Muscle layer of duodenum (tissue), 2 donors: ENCODE data around the gene FBXL12.
A peak's percentile ranks its signal among the peaks of the same experiment; 100 is the strongest.
"Not testable (repeated sequence)": the region's sequence is repeated elsewhere in the genome, so short reads cannot be mapped to it uniquely, and the experiment has no call there.

Experiments used
- H3K27ac ChIP-seq: one replicate; pipeline ENCODE4 v1.7.0; 2013; ENCODE audit warnings: mild to moderate bottlenecking, low read length
- H3K27me3 ChIP-seq: one replicate; pipeline ENCODE4 v1.7.0; 2013; ENCODE audit warnings: low read depth, mild to moderate bottlenecking, control low read depth, low read length
- H3K36me3 ChIP-seq, 2 donors: one replicate each; pipeline ENCODE4 v1.7.0; 2013; ENCODE audit warnings: low read length in 2 of 2, control low read depth in 1 of 2, mild to moderate bottlenecking in 1 of 2; ENCODE audit not compliant: insufficient read depth in 2 of 2, control insufficient read depth in 1 of 2
- H3K4me1 ChIP-seq, 2 donors: one replicate each; pipeline ENCODE4 v1.7.0; 2013; ENCODE audit warnings: low read length in 2 of 2, mild to moderate bottlenecking in 2 of 2, control low read depth in 1 of 2, moderate library complexity in 1 of 2; ENCODE audit not compliant: insufficient read depth in 2 of 2, control insufficient read depth in 1 of 2
- H3K4me3 ChIP-seq, 2 donors: one replicate each; pipeline ENCODE4 v1.7.0; 2013; ENCODE audit warnings: low read length in 2 of 2, low read depth in 1 of 2, mild to moderate bottlenecking in 1 of 2
- H3K9me3 ChIP-seq, 2 donors: one replicate each; pipeline ENCODE4 v1.7.0; 2013; ENCODE audit warnings: low read length in 2 of 2, control low read depth in 1 of 2, mild to moderate bottlenecking in 1 of 2; ENCODE audit not compliant: control insufficient read depth in 1 of 2
- donor health status: healthy.

The FBXL12 gene

DNA sequence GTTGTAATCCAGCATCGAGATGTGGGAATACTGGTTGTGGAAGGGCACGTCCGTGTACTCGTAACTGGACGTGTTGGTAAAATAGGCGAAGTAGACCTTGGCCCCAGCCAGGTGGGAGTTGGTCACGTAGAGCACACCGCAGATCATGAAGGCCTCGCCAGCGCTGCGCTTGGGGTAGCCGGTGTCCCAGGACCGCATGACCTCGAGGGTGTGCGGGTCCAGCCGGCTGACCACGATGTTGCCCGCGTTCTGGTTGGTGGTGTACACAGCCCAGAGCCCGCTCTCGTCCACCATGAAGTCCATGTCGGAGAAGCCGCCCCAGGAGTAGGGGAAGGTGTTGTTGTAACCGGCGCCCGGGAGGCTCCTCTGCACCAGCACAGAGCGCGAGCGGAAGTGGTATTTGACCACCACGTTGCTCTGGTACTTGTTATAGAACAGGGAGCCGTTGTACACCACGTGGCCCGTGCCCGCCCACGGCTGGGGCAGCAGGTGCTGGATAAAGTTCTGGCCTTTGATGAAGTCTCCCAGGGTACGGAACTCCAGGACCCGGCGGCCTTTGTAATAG lies 35.5 kb upstream of the FBXL12 start:
- Histone ChIP-seq H3K4me1 (peaks cover 0 to 7% of the 10 kb centered on the region in 2 donors), H3K36me3 (peaks cover 0 to 5% of the 10 kb centered on the region in 2 donors), H3K4me3 (no peak overlapping the region), H3K9me3 (no peaks in the 10 kb centered on the region), H3K27me3 (no peaks in the 10 kb centered on the region), H3K27ac (no peak overlapping the region)

DNA sequence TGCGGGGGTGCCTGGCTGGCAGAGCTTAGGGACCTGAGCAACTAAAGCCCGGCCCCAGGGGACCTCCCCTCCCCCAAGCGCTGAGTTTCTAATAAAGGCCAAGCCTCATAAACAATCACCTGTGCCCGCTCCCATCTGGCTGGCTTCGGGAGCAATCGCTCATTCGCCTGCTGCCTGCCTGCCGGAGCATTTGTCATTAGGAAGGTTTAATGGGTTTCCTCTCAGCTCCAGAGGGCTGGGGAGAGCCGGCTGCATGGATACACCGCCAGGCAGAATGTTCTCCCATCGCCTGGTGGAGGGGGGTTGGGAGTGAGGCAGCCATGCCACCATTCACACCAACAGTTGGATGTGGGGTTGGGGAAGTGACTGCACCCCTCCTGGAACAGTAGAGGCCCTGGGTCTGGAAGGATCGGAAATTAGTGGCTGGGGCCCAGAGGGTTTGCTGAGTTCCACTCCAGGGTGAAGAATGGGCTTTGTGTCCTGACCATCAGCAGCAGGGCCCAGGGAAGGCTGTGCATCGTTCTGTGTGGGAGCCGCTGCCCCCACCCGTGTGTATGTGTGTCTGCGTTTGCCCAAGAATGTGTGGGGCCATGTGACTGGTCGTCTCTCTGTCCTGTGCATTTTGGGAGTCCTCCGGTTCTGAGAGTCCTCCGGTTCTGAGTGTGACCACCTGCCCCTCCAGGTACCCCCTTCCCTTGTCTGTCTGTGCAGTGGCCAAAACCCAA lies 31.5 kb upstream of the FBXL12 start:
- Histone ChIP-seq H3K4me1 (peaks cover 0 to 13% of the 10 kb centered on the region in 2 donors), H3K4me3 (no peak overlapping the region), H3K9me3 (no peaks in the 10 kb centered on the region), H3K27me3 (no peaks in the 10 kb centered on the region), H3K27ac (no peak overlapping the region), H3K36me3 (peaks cover 0 to 36% of the 10 kb centered on the region in 2 donors)

DNA sequence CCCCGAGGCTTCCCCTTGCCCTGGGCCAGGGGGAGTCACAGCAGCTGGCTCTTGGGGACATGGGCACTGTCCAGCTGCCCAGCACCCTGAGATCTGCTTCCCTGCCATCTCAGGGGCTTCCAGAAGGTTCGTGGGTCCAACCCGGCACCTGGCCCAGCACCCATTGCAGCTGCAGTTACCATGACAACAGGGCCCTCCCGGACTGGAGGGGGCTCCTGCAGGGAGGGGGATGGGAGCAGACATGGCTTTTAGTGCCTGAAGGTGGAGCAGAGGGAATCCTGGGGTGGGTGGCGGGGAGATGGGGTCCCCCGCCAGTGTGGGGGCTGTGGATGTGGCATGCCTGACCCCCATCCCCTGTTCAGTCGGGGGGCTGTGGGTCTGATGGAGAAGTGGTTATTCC lies 30.9 kb upstream of the FBXL12 start:
- H3K27me3 ChIP-seq: no peaks in the 10 kb centered on the region
- H3K27ac ChIP-seq: no peak overlapping the region
- H3K4me1 ChIP-seq: peaks cover 0 to 13% of the 10 kb centered on the region in 2 donors
- H3K9me3 ChIP-seq: no peaks in the 10 kb centered on the region
- H3K36me3 ChIP-seq: peaks cover 2 to 41% of the 10 kb centered on the region in 2 donors
- no peak overlapping the region for H3K4me3 ChIP-seq

DNA sequence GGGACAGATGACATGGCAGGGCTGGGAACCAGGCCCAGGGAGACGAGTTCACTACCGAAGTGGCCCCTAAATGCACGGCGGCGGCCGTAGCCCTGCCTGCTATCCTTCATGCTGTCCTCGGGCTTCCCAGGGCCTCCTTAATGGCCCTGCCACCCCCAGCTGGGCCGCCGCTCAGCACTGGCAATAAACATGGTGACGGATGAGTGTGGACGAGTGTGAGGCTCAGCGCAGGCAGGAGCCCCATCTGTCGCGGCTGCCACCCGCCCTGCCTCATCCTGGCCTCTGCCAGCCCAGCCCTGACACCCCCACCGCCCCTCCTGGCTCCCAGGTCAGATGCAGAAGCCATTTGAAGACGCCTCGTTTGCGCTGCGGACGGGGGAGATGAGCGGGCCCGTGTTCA lies 29.9 kb upstream of the FBXL12 start:
- Histone ChIP-seq H3K36me3 (peaks cover 9 to 51% of the 10 kb centered on the region in 2 donors), H3K4me1 (peaks cover 0 to 13% of the 10 kb centered on the region in 2 donors), H3K9me3 (no peaks in the 10 kb centered on the region), H3K27ac (no peak overlapping the region), H3K27me3 (no peaks in the 10 kb centered on the region), H3K4me3 (no peak overlapping the region)

DNA sequence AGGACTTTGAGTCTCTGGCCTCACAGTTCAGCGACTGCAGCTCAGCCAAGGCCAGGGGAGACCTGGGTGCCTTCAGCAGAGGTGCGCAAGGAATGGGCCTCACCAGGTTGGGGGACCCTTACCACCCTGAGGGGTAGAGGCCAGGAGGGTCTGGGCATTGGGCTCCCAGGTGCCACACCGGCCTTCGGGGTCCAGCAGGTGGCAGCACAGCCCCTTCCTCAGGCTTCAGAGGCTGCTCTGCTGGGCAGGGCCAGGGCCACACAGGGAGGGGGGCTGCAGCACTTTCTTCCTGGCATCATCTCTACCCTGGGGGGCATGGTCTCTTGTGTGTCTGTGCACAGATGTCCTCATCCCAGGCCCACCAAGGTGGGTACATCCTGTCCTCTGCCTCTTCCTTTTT lies 29.2 kb upstream of the FBXL12 start:
- H3K27me3 ChIP-seq: no peaks in the 10 kb centered on the region
- H3K36me3 ChIP-seq: peaks cover 9 to 58% of the 10 kb centered on the region in 2 donors
- peaks cover 0 to 13% of the 10 kb centered on the region in 2 donors for H3K4me1 ChIP-seq
- H3K9me3 ChIP-seq: no peaks in the 10 kb centered on the region
- no peak overlapping the region for H3K4me3 ChIP-seq
- no peak overlapping the region for H3K27ac ChIP-seq

DNA sequence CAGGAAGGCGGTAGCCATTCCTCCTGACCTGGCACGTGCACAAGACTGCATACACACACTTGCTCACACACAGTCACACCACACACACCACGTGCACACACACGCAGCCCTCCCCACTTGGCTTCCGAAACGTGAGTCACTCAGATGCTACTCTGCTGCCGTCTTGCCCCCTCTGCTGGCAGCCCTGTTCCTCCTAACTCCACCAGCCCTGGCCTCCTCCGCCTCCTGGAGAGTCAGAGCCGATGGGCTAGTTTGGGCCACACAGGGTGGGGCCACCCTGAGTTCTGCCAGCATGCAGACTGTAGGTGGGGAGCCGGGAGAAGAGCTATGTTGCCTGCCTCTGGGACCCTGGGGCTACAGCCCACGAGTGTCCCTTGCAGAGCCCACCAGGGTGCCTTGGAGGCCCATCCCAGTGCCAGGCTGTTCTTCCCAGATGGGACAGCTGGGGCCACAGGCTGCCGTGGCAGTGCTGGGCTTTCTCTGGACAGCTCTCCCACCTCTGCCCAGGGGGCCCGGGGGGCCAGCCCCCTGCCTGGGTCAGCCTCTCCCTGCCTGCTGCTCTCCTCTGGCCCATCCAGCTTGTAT lies 28.3 kb upstream of the FBXL12 start:
- Histone ChIP-seq H3K27ac (no peak overlapping the region), H3K4me3 (no peak overlapping the region), H3K9me3 (no peaks in the 10 kb centered on the region), H3K27me3 (no peaks in the 10 kb centered on the region), H3K36me3 (peaks cover 9 to 67% of the 10 kb centered on the region in 2 donors), H3K4me1 (peaks cover 0 to 13% of the 10 kb centered on the region in 2 donors)

DNA sequence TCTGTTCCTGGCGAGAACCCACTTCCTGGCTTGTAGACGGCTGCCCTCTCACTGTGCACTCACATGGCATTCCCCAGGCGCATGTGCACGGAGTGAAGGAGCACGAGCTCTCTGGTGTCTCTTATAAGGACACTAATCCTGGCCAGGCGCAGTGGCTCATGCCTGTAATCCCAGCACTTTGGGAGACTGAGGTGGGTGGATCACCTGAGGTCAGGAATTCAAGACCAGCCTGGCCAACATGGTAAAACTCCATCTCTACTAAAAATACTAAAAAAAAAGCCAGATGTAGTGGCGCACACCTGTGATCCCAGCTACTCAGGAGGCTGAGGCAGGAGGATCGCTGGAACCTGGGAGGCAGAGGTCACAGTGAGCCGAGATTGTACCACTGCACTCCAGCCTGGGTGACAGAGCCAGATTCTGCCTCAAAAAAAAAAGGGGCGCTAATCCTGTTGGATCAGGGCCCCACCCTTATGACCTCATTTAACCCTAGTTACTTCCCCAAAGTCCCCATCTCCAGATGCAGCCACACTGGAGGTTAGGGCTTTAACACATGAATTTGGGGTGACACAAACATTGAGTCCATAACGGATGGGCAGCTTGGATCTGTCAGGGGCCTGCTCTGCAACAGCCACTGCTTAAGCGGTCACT lies 24.9 kb upstream of the FBXL12 start:
- peaks cover 0 to 12% of the 10 kb centered on the region in 2 donors for H3K4me1 ChIP-seq
- not testable (repeated sequence) for H3K27me3 ChIP-seq, H3K27ac ChIP-seq, H3K4me3 ChIP-seq, H3K9me3 ChIP-seq
- peaks cover 25 to 88% of the 10 kb centered on the region in 2 donors for H3K36me3 ChIP-seq

DNA sequence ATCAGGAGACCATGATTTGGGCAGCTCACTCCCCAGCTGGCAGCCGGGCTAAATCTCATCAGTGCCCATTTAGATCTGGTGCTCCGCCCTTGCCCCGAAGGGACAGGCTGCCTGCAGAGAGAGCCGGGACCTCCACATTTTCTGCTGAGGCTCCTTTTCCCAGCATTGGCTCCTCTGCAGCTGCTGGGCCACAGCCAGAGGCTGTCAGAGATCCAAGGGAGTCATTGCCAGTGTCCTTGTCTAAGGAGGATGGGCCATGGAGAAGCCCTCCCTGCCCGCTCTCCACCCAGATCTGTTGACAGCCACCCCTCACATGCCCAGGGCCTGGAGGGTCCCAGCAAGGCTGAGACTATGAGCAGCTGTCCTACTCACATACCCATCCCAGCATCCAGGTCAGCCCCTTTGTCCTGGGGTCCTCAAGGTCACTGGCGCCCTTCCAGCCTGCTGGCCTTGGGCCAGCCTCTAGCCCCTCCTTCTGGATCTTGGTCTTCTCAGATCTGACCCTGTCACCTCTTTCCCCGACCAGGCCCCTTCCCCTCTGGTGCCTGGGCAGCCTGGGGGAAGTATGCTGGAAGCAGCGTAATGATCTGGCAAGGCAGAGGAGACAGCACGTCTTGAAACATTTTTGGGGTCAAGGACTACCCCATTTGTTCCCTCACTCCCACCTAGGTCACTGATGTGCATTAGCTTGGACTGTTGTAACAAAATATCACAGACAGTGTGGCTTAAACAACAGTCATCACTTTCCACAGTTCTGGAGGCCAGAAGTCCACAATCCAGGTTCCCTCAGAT lies 24.2 kb upstream of the FBXL12 start:
- Histone ChIP-seq H3K9me3 (no peaks in the 10 kb centered on the region), H3K27ac (no peak overlapping the region), H3K36me3 (peaks cover 25 to 87% of the 10 kb centered on the region in 2 donors)

DNA sequence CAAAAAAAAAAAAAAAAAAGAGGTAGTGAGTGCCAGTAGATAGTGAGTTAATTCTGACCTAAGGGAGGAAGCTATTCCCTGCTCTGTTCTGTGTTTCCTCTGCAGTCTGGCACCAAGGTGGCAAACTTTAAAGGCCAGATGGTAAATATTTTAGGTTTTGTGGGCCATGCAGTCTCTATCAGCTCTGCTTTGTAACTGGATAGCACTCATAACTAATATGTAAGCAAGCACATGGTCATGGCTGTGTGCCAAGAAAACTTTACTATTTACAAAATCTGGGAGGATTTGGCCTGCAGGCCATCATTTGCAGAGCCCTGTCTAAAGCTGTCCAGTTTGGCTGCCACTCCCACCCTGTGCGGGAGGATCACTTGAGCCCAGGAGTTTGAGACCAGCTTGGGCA lies 20.5 kb upstream of the FBXL12 start:
- no peak overlapping the region for H3K4me3 ChIP-seq
- no peaks in the 10 kb centered on the region for H3K27me3 ChIP-seq
- no peak overlapping the region for H3K27ac ChIP-seq
- peaks cover 21 to 60% of the 10 kb centered on the region in 2 donors for H3K36me3 ChIP-seq
- H3K9me3 ChIP-seq: no peaks in the 10 kb centered on the region
- H3K4me1 ChIP-seq: peaks cover 0 to 24% of the 10 kb centered on the region in 2 donors

More for the DNA sequence above, 24.2 kb upstream of the FBXL12 start:
- H3K27me3 ChIP-seq: no peaks in the 10 kb centered on the region
- H3K4me1 ChIP-seq: peaks cover 0 to 12% of the 10 kb centered on the region in 2 donors
- H3K4me3 ChIP-seq: no peak overlapping the region

DNA sequence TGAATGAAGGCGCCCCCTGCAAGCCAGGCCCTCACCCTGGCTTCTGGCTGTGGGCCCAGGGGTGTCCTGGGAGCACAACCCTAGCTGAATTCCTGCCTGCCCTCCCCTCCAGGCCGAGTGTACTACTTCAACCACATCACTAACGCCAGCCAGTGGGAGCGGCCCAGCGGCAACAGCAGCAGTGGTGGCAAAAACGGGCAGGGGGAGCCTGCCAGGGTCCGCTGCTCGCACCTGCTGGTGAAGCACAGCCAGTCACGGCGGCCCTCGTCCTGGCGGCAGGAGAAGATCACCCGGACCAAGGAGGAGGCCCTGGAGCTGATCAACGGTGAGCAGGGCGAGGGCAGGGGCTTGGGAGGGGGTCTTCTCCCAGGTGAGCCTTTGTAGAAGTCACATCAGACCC lies 19.4 kb upstream of the FBXL12 start:
- H3K27ac ChIP-seq: no peak overlapping the region
- H3K27me3 ChIP-seq: no peaks in the 10 kb centered on the region
- H3K9me3 ChIP-seq: no peaks in the 10 kb centered on the region
- H3K36me3 ChIP-seq: peaks cover 16 to 49% of the 10 kb centered on the region in 2 donors
- H3K4me1 ChIP-seq: peaks cover 0 to 25% of the 10 kb centered on the region in 2 donors
- no peak overlapping the region for H3K4me3 ChIP-seq

DNA sequence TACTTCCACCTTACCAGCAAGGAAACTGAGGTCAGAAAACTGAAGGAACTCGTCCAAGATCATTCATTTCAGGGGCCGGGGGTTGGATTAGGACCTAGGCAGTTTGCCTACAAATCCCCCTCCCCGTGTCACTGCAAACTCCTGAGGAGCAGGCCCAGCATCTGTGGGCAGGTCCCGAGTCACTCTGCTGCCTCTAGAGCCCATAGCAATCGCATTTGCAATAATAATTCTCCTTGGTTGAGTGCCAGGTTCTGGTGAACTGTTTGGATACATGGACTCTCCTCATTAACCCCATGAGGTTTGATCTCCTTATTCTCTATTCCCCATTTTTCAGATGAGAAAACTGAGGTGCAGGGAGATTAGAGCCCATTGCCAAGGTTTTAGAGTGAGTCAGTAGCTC lies 17.1 kb upstream of the FBXL12 start:
- Histone ChIP-seq H3K9me3 (no peaks in the 10 kb centered on the region), H3K36me3 (peaks cover 7 to 26% of the 10 kb centered on the region in 2 donors), H3K27me3 (no peaks in the 10 kb centered on the region), H3K4me1 (peaks cover 0 to 25% of the 10 kb centered on the region in 2 donors), H3K4me3 (peak overlapping the region; percentile 75 to 98), H3K27ac (no peak overlapping the region)
